Fibroblast of the aortic adventitia (primary cell): ENCODE data around the gene SNRNP35. TPM values are rescaled to one million over a fixed set of nuclear protein-coding genes. Genes with fewer than 3 reads are reported as not detected.
"Not testable (repeated sequence)": the region's sequence is repeated elsewhere in the genome, so short reads cannot be mapped to it uniquely, and the experiment has no call there.

ENCODE experiments used
- DNase-seq: peaks from one replicate; pipeline ENCODE4 v3.0.0-alpha.2; 2010; ENCODE audit warnings: low read depth
- H3K4me3 ChIP-seq: 2 replicates; pipeline ENCODE4 v1.5.1; 2011; ENCODE audit warnings: low read depth, mild to moderate bottlenecking, control low read depth, low read length, moderate library complexity
- total RNA-seq: library from RNA; depleted of rRNA; stranded (reverse); fragments of >200 nt; gene quantifications from 2 replicates; pipeline ENCODE4 v1.2.3, GENCODE V29; 2012; ENCODE audit warnings: low replicate concordance
- TF ChIP-seq, protein P1 (sequence below): IDR thresholded peaks from 2 replicates; pipeline ENCODE4 v1.5.1; 2011; ENCODE audit warnings: mild to moderate bottlenecking, low read length, control low read depth, inconsistent platforms; ENCODE audit not compliant: insufficient read depth

The SNRNP35 gene
- total RNA-seq, 1 donor, result 15.7 TPM

DNA sequence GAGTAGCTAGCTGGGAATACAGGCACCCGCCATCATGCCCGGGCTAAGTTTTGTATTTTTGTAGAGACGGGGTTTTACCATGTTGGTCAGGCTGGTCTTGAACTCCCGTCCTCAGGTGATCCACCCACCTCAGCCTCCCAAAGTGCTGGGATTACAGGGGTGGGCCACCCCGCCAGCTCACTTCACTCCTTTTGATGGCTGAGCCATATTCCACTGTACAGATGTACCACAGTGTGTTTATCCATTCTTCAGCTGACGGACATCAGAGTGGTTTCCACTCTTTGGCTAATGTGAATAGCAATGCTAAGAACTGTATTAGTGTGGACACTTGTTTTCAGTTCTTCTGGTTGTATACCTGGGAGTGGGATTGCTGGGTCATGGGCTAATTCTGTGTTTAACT, 29.5 kb downstream of the SNRNP35 start:
- DNase-seq, result no peak
- TF ChIP-seq, protein P1, sequence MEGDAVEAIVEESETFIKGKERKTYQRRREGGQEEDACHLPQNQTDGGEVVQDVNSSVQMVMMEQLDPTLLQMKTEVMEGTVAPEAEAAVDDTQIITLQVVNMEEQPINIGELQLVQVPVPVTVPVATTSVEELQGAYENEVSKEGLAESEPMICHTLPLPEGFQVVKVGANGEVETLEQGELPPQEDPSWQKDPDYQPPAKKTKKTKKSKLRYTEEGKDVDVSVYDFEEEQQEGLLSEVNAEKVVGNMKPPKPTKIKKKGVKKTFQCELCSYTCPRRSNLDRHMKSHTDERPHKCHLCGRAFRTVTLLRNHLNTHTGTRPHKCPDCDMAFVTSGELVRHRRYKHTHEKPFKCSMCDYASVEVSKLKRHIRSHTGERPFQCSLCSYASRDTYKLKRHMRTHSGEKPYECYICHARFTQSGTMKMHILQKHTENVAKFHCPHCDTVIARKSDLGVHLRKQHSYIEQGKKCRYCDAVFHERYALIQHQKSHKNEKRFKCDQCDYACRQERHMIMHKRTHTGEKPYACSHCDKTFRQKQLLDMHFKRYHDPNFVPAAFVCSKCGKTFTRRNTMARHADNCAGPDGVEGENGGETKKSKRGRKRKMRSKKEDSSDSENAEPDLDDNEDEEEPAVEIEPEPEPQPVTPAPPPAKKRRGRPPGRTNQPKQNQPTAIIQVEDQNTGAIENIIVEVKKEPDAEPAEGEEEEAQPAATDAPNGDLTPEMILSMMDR, result no peak

DNA sequence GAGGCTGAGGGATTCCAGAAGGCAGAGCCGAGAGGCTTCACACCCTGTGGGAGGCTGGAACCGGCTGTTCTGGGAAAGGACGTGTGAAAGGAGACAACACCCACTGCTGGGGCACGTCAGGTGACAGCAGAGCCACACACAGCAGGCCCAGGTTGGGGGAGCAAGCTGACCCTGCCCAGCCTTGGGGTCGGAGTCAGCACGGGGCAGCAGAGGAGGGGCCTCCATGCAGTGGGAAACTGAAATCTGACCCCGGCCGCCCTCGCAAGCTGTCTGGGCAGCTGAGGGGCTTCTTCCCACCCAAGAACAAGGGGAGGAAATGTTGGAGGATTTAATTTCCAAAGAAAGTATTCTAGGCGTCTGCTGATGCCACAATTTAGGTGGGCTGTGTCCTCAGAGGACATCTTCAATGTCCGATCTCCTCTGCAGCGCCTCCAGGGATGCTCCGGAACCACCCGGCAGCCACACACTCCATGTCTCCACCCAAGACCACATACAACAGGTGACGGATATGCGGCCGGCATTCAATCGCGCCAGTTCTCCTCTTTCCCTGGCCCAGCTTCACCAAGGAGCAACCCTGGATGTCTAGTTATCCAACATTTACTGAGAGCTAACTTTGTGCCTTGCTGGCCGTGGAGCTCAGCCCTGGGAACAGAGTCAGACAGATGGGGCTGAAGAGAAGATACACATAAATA, 30.7 kb downstream of the SNRNP35 start:
- DNase-seq, result no peak
- TF ChIP-seq, protein P1, result no peak
- H3K4me3 ChIP-seq, result no peak overlapping the region

More for the DNA sequence above, 29.5 kb downstream of the SNRNP35 start:
- no peak overlapping the region for H3K4me3 ChIP-seq

DNA sequence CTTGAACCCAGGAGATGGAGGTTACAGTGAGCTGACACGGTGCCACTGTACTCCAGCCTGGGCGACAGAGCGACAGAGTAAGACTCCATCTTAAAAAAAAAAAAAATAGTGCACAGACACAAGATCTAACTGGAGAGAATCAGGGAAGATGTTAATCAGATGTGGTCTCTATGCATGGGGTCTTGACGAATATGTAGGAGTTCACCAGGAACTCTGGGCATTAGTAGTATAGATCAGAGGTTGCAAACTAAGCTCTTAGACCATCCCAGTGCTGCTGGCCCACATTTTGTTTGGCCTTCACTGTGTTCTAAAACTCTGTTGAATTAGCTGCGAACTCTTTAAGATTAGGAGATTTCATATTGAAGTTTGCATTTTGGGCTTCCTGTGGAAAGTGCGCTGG, 31.6 kb downstream of the SNRNP35 start:
- TF ChIP-seq, protein P1, result no peak
- H3K4me3 ChIP-seq, result no peak overlapping the region
- DNase-seq, result no peak

GRCh38 chr12:123490089-123490488, 32.1 kb downstream of the SNRNP35 start:
- TF ChIP-seq, protein P1, result no peak
- H3K4me3 ChIP-seq, result no peak overlapping the region
- DNase-seq, result no peak

- TF ChIP-seq, protein P1, result no peak
- no peak for DNase-seq
Observed at GRCh38 chr12:123491056-123491455, 33.1 kb downstream of the SNRNP35 start.

GRCh38 chr12:123491481-123491880, 33.5 kb downstream of the SNRNP35 start:
- TF ChIP-seq, protein P1, result no peak
- H3K4me3 ChIP-seq, result no peak overlapping the region
- no peak for DNase-seq

More at GRCh38 chr12:123491056-123491455, 33.1 kb downstream of the SNRNP35 start:
- H3K4me3 ChIP-seq, result no peak overlapping the region

DNA sequence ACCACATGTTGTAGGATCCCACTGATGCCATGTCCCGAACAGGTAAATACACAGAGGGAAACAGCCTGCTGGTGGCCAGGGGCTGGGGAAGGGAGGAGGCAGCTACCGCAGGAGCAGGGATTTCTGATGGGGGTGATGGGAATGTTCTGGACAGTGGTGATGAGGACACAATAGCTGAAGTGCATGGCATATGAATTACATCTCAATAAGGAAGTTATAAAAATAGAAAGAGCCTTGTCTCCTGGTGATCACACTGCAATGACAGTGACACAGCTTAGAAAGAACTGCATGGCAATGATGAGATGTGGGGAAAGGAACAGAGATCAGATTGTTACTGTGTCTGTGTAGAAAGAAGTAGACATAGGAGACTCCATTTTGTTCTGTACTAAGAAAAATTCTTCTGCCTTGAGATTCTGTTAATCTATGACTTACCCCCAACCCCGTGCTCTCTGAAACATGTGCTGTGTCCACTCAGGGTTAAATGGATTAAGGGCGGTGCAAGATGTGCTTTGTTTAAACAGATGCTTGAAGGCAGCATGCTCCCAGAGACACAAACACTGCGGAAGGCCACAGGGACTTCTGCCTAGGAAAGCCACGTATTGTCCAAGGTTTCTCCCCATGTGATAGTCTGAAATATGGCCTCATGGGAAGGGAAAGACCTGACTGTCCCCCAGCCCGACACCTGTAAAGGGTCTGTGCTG, 34.5 kb downstream of the SNRNP35 start:
- H3K4me3 ChIP-seq, DNase-seq: not testable (repeated sequence)
